ENCODE results near the gene ACOXL. TPM values are rescaled to one million over a fixed set of nuclear protein-coding genes. Genes with fewer than 3 reads are reported as not detected.
A peak's percentile ranks its signal among the peaks of the same experiment; 100 is the strongest.

The ACOXL gene
- total and polyA plus RNA-seq, 12 donors: 0.05 to 0.19 (median 0.12) TPM; not detected in 8

GRCh38 chr2:110800611-110801402, 68.4 kb downstream of the ACOXL start:
- Histone ChIP-seq H3K27ac (no peak overlapping the region), H3K9me3 (replicated peaks in 1 of 3) (no peaks in the 10 kb centered on the region), H3K27me3 (no peaks in the 10 kb centered on the region), H3K4me3 (no peak overlapping the region), H3K4me1 (replicated peaks in 1 of 2) (no peaks in the 10 kb centered on the region), H3K36me3 (replicated peaks in 1 of 2) (no peaks in the 10 kb centered on the region)
- TF ChIP-seq POLR2A (IDR thresholded peaks at IDR 0.05) (no peak), CTCF (IDR thresholded peaks at IDR 0.05) (no peak)
- 35 to 49% (median 42%) methylated on average over 7 of the region's 7 CpGs for WGBS, 4 donors
- peak in 1 of 7 donors; percentile 20 for DNase-seq
- intact Hi-C loops (cut with DNase I): no loop called here

- DNase-seq: no peak
These were observed 70.0 kb downstream of the ACOXL start for GRCh38 chr2:110802208-110802932.

GRCh38 chr2:110804433-110804832, 72.1 kb downstream of the ACOXL start:
- Histone ChIP-seq H3K9me3 (replicated peaks in 1 of 3) (no peaks in the 10 kb centered on the region), H3K4me1 (replicated peaks in 1 of 2) (no peaks in the 10 kb centered on the region), H3K27ac (no peak overlapping the region), H3K27me3 (no peaks in the 10 kb centered on the region), H3K36me3 (replicated peaks in 1 of 2) (no peaks in the 10 kb centered on the region), H3K4me3 (no peak overlapping the region)
- no peak for DNase-seq
- 77 to 84% (median 82%) methylated on average over 3 of the region's 3 CpGs for WGBS, 4 donors
- no peak for TF ChIP-seq CTCF (IDR thresholded peaks at IDR 0.05)
- no peak for TF ChIP-seq POLR2A (IDR thresholded peaks at IDR 0.05)
- intact Hi-C loops (cut with DNase I): no loop called here

More at GRCh38 chr2:110802208-110802932, 70.0 kb downstream of the ACOXL start:
- TF ChIP-seq POLR2A (IDR thresholded peaks at IDR 0.05) (no peak), CTCF (IDR thresholded peaks at IDR 0.05) (no peak)
- 74 to 81% (median 80%) methylated on average over 3 of the region's 3 CpGs for WGBS, 4 donors
- H3K27ac ChIP-seq: no peak overlapping the region
- H3K9me3 ChIP-seq (replicated peaks in 1 of 3): no peaks in the 10 kb centered on the region
- H3K4me1 ChIP-seq (replicated peaks in 1 of 2): no peaks in the 10 kb centered on the region
- intact Hi-C loops (cut with DNase I): no loop called here
- no peak overlapping the region for H3K4me3 ChIP-seq
- no peaks in the 10 kb centered on the region for H3K27me3 ChIP-seq
- H3K36me3 ChIP-seq (replicated peaks in 1 of 2): no peaks in the 10 kb centered on the region

GRCh38 chr2:110804915-110805314, 72.5 kb downstream of the ACOXL start:
- H3K4me1 ChIP-seq (replicated peaks in 1 of 2): no peaks in the 10 kb centered on the region
- H3K9me3 ChIP-seq (replicated peaks in 1 of 3): no peaks in the 10 kb centered on the region
- intact Hi-C loops (cut with DNase I): no loop called here
- H3K27ac ChIP-seq: no peak overlapping the region
- TF ChIP-seq CTCF (IDR thresholded peaks at IDR 0.05): no peak
- no peak for TF ChIP-seq POLR2A (IDR thresholded peaks at IDR 0.05)
- H3K4me3 ChIP-seq: no peak overlapping the region
- no peaks in the 10 kb centered on the region for H3K36me3 ChIP-seq (replicated peaks in 1 of 2)
- WGBS, 4 donors: 77 to 87% (median 82%) methylated on average over 10 of the region's 10 CpGs
- H3K27me3 ChIP-seq: no peaks in the 10 kb centered on the region
- DNase-seq: no peak
